ENCODE data around the gene ZNF507. TPM values are rescaled to one million over a fixed set of nuclear protein-coding genes. Genes with fewer than 3 reads are reported as not detected.

The ZNF507 gene
- 17.5 TPM for polyA plus RNA-seq (2013, experiment 1 of 2)
- 16.0 TPM for polyA plus RNA-seq (2013, experiment 2 of 2)

- Histone ChIP-seq H3K27ac (ENCODE audit: low read depth, low read length, severe bottlenecking) (peak within 1 kb of the TSS; percentile 85), H3K4me1 (ENCODE audit: control insufficient read depth, insufficient read depth, low read length, poor library complexity, severe bottlenecking) (no peaks in the 10 kb centered on the region), H3K36me3 (ENCODE audit: control insufficient read depth, insufficient read depth, low read length) (peaks cover 19% of the 10 kb centered on the region), H3K9me3 (ENCODE audit: control insufficient read depth, low read length) (peaks cover 6% of the 10 kb centered on the region), H3K4me3 (ENCODE audit: extremely low read depth, insufficient read depth, low read length, poor library complexity, severe bottlenecking) (peak within 1 kb of the TSS; percentile 85)
- WGBS, 2 experiments (ENCODE audit: insufficient coverage in 2 of 2), result 9% methylated on average over 52 to 53 of the region's 72 CpGs
Observed at GRCh38 chr19:32345261-32346207, at the start of gene ZNF507. Gene ZNF507 (plus strand): TSS chr19:32345610. CDS start chr19:32352831, 7,221 bp downstream.

DNA sequence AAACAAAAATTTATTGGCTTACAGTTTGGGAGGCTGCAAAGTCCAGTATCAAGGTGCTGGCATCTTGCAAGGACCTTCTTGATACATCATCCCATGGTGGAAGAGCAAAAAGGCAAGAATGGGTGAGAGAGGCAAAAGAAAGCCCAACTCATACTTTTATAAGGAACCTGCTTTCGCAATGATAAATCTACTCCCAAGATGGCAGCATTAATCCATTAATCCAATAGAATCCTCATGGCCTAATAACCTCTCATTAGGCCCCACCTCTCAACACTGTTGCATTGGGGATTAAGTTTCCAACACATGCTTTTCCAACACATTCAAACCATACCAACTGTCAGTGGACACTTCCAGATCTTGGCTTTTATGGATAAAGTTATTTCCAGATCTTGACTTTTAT is 48.7 kb upstream of the ZNF507 start:
- no peak overlapping the region for H3K4me3 ChIP-seq (ENCODE audit: extremely low read depth, insufficient read depth, low read length, poor library complexity, severe bottlenecking)
- 90 to 100% methylated on average over 1 of the region's 1 CpG for WGBS, 2 experiments (ENCODE audit: insufficient coverage in 2 of 2)
- H3K36me3 ChIP-seq (ENCODE audit: control insufficient read depth, insufficient read depth, low read length), result no peaks in the 10 kb centered on the region
- H3K4me1 ChIP-seq (ENCODE audit: control insufficient read depth, insufficient read depth, low read length, poor library complexity, severe bottlenecking), result no peaks in the 10 kb centered on the region
- H3K9me3 ChIP-seq (ENCODE audit: control insufficient read depth, low read length), result no peaks in the 10 kb centered on the region
- H3K27ac ChIP-seq (ENCODE audit: low read depth, low read length, severe bottlenecking), result no peak overlapping the region

GRCh38 chr19:32302778-32303177 is 42.6 kb upstream of the ZNF507 start:
- Histone ChIP-seq H3K4me3 (ENCODE audit: extremely low read depth, insufficient read depth, low read length, poor library complexity, severe bottlenecking) (no peak overlapping the region), H3K4me1 (ENCODE audit: control insufficient read depth, insufficient read depth, low read length, poor library complexity, severe bottlenecking) (no peaks in the 10 kb centered on the region), H3K36me3 (ENCODE audit: control insufficient read depth, insufficient read depth, low read length) (no peaks in the 10 kb centered on the region), H3K9me3 (ENCODE audit: control insufficient read depth, low read length) (peaks cover 6% of the 10 kb centered on the region), H3K27ac (ENCODE audit: low read depth, low read length, severe bottlenecking) (no peak overlapping the region)

DNA sequence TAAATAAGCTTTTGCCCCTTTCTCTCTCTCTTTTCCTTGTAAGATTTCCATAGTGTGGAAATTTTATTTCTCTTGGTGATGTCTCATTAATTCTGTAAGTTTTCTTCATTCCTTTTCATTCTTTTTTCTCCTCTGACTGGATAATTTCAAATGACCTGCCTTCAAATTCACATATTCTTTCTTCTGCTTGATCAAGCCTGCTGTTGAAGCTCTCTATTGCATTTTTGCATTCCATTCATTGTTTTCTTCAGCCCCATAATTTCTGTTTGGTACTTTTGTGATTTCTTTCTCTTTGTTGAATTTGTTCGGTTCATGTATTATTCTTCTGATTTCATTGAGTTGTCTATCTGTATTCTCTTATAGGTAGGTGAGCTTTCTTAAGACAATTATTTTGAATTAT is 42.2 kb upstream of the ZNF507 start:
- peaks cover 6% of the 10 kb centered on the region for H3K9me3 ChIP-seq (ENCODE audit: control insufficient read depth, low read length)
- H3K4me3 ChIP-seq (ENCODE audit: extremely low read depth, insufficient read depth, low read length, poor library complexity, severe bottlenecking), result no peak overlapping the region
- no peak overlapping the region for H3K27ac ChIP-seq (ENCODE audit: low read depth, low read length, severe bottlenecking)
- no peaks in the 10 kb centered on the region for H3K4me1 ChIP-seq (ENCODE audit: control insufficient read depth, insufficient read depth, low read length, poor library complexity, severe bottlenecking)
- no peaks in the 10 kb centered on the region for H3K36me3 ChIP-seq (ENCODE audit: control insufficient read depth, insufficient read depth, low read length)
- whole genome bisulfite sequencing, 2 experiments (ENCODE audit: insufficient coverage in 2 of 2), result no CpG with 5 or more reads among the region's 1 CpG

GRCh38 chr19:32307591-32307990 is 37.8 kb upstream of the ZNF507 start:
- no peak overlapping the region for H3K4me3 ChIP-seq (ENCODE audit: extremely low read depth, insufficient read depth, low read length, poor library complexity, severe bottlenecking)
- H3K36me3 ChIP-seq (ENCODE audit: control insufficient read depth, insufficient read depth, low read length), result no peaks in the 10 kb centered on the region
- no peaks in the 10 kb centered on the region for H3K4me1 ChIP-seq (ENCODE audit: control insufficient read depth, insufficient read depth, low read length, poor library complexity, severe bottlenecking)
- no peak overlapping the region for H3K27ac ChIP-seq (ENCODE audit: low read depth, low read length, severe bottlenecking)
- H3K9me3 ChIP-seq (ENCODE audit: control insufficient read depth, low read length), result peaks cover 6% of the 10 kb centered on the region
- 88% methylated on average over 3 of the region's 5 CpGs; no CpG with 5 or more reads in 1 of the 2 experiments for WGBS, 2 experiments (ENCODE audit: insufficient coverage in 2 of 2)

GRCh38 chr19:32308431-32309077 is 36.9 kb upstream of the ZNF507 start:
- no peaks in the 10 kb centered on the region for H3K4me1 ChIP-seq (ENCODE audit: control insufficient read depth, insufficient read depth, low read length, poor library complexity, severe bottlenecking)
- H3K4me3 ChIP-seq (ENCODE audit: extremely low read depth, insufficient read depth, low read length, poor library complexity, severe bottlenecking), result no peak overlapping the region
- H3K36me3 ChIP-seq (ENCODE audit: control insufficient read depth, insufficient read depth, low read length), result no peaks in the 10 kb centered on the region
- 54 to 59% methylated on average over 4 to 6 of the region's 8 CpGs for WGBS, 2 experiments (ENCODE audit: insufficient coverage in 2 of 2)
- H3K9me3 ChIP-seq (ENCODE audit: control insufficient read depth, low read length), result no peaks in the 10 kb centered on the region
- no peak overlapping the region for H3K27ac ChIP-seq (ENCODE audit: low read depth, low read length, severe bottlenecking)

GRCh38 chr19:32309711-32310390 is 35.6 kb upstream of the ZNF507 start:
- no peak overlapping the region for H3K27ac ChIP-seq (ENCODE audit: low read depth, low read length, severe bottlenecking)
- no peaks in the 10 kb centered on the region for H3K4me1 ChIP-seq (ENCODE audit: control insufficient read depth, insufficient read depth, low read length, poor library complexity, severe bottlenecking)
- no peaks in the 10 kb centered on the region for H3K9me3 ChIP-seq (ENCODE audit: control insufficient read depth, low read length)
- WGBS, 2 experiments (ENCODE audit: insufficient coverage in 2 of 2), result 91 to 94% methylated on average over 15 to 26 of the region's 29 CpGs
- H3K4me3 ChIP-seq (ENCODE audit: extremely low read depth, insufficient read depth, low read length, poor library complexity, severe bottlenecking), result no peak overlapping the region
- no peaks in the 10 kb centered on the region for H3K36me3 ChIP-seq (ENCODE audit: control insufficient read depth, insufficient read depth, low read length)

DNA sequence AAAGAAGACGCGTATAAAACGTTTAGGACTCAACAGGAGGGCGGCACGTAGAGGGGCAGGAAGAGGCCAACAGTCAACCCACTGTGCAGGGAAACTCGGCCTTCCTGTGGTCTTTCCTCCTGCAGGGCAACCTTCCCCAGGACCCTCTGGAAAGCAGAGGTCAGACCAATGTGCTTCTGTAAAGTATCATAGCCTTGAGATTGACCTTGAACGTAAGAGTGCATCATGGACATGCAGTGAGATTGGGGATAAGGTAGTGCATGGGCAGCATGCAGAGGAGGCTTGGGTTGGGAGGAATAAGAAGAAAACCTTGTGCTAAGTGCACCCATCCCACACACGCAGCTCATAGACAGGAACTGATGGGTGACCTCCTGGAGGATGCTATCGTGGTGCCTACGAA is 34.0 kb upstream of the ZNF507 start:
- Histone ChIP-seq H3K36me3 (ENCODE audit: control insufficient read depth, insufficient read depth, low read length) (no peaks in the 10 kb centered on the region), H3K27ac (ENCODE audit: low read depth, low read length, severe bottlenecking) (no peak overlapping the region), H3K4me1 (ENCODE audit: control insufficient read depth, insufficient read depth, low read length, poor library complexity, severe bottlenecking) (no peaks in the 10 kb centered on the region), H3K4me3 (ENCODE audit: extremely low read depth, insufficient read depth, low read length, poor library complexity, severe bottlenecking) (no peak overlapping the region), H3K9me3 (ENCODE audit: control insufficient read depth, low read length) (no peaks in the 10 kb centered on the region)
- WGBS, 2 experiments (ENCODE audit: insufficient coverage in 2 of 2), result 90 to 94% methylated on average over 7 to 10 of the region's 10 CpGs

DNA sequence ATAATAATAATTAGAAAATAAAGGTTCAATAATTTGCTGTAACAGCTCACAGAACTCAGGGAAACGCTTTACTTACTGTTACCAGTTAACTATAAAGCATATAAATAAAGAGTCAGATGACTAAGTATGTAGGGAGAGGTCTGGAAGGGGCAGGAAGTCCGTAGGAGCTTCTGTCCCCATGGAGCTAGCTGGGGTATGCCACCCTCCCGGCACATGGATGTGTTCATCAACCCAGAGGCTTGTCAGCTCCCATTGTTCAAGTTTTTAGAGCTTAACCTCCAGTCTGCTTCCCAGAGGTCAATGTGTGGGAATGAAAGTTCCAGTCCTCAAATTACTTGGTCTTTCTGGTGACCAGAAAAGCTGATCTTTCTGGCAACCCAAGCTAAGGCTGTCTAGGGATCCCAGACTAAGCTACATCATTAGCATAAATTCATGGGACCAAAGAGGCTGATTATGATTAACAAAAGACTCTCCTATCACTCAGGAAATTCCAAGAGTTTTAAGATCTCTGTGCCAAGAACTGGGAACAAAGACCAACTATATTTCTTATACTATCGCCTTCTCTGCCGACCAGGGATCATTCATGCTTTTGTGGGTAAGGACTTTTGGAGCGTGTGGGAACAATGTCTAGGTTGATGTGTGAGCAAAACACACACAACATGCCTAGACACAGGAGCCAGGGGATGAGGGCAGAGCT is 31.7 kb upstream of the ZNF507 start:
- WGBS, 2 experiments (ENCODE audit: insufficient coverage in 2 of 2), result 60 to 79% methylated on average over 1 to 2 of the region's 6 CpGs
- Histone ChIP-seq H3K4me3 (ENCODE audit: extremely low read depth, insufficient read depth, low read length, poor library complexity, severe bottlenecking) (no peak overlapping the region), H3K4me1 (ENCODE audit: control insufficient read depth, insufficient read depth, low read length, poor library complexity, severe bottlenecking) (no peaks in the 10 kb centered on the region), H3K27ac (ENCODE audit: low read depth, low read length, severe bottlenecking) (peak overlapping the region; percentile 73), H3K36me3 (ENCODE audit: control insufficient read depth, insufficient read depth, low read length) (no peaks in the 10 kb centered on the region), H3K9me3 (ENCODE audit: control insufficient read depth, low read length) (no peaks in the 10 kb centered on the region)

GRCh38 chr19:32316034-32316433 is 29.4 kb upstream of the ZNF507 start:
- Histone ChIP-seq H3K27ac (ENCODE audit: low read depth, low read length, severe bottlenecking) (no peak overlapping the region), H3K36me3 (ENCODE audit: control insufficient read depth, insufficient read depth, low read length) (no peaks in the 10 kb centered on the region)
- WGBS, 2 experiments (ENCODE audit: insufficient coverage in 2 of 2), result 60 to 69% methylated on average over 3 to 4 of the region's 6 CpGs

More at GRCh38 chr19:32316034-32316433, 29.4 kb upstream of the ZNF507 start:
- Histone ChIP-seq H3K9me3 (ENCODE audit: control insufficient read depth, low read length) (no peaks in the 10 kb centered on the region), H3K4me1 (ENCODE audit: control insufficient read depth, insufficient read depth, low read length, poor library complexity, severe bottlenecking) (no peaks in the 10 kb centered on the region), H3K4me3 (ENCODE audit: extremely low read depth, insufficient read depth, low read length, poor library complexity, severe bottlenecking) (no peak overlapping the region)

Data from mesodermal cell (in vitro differentiated cells).